Subcutaneous abdominal adipose tissue (tissue), 5 donors: ENCODE results near the gene LCAT.
"Not testable (repeated sequence)": the region's sequence is repeated elsewhere in the genome, so short reads cannot be mapped to it uniquely, and the experiment has no call there.

Experiments used
- H3K27ac ChIP-seq: one replicate; pipeline ENCODE4 v1.7.0; 2013; ENCODE audit warnings: low read depth, mild to moderate bottlenecking, inconsistent platforms, low read length, moderate library complexity
- H3K27me3 ChIP-seq, 5 donors: one replicate each; pipeline ENCODE4 v1.7.0; 2013; ENCODE audit warnings: low read length in 5 of 5, inconsistent platforms in 1 of 5; ENCODE audit not compliant: control insufficient read depth in 5 of 5, insufficient read depth in 4 of 5
- H3K36me3 ChIP-seq, 5 donors: one replicate each; pipeline ENCODE4 v1.7.0; 2013; ENCODE audit warnings: low read length in 5 of 5; ENCODE audit not compliant: control insufficient read depth in 5 of 5, insufficient read depth in 5 of 5
- H3K4me1 ChIP-seq, 5 donors: one replicate each; pipeline ENCODE4 v1.7.0; 2013; ENCODE audit warnings: low read length in 5 of 5, mild to moderate bottlenecking in 3 of 5, moderate library complexity in 1 of 5; ENCODE audit not compliant: control insufficient read depth in 5 of 5, insufficient read depth in 5 of 5
- H3K4me3 ChIP-seq, 5 donors: one replicate each; pipeline ENCODE4 v1.7.0; 2013; ENCODE audit warnings: low read length in 5 of 5, low read depth in 1 of 5
- H3K9ac ChIP-seq, 5 donors: one replicate each; pipeline ENCODE4 v1.7.0; 2013; ENCODE audit warnings: low read length in 5 of 5, mild to moderate bottlenecking in 4 of 5, moderate library complexity in 3 of 5
- H3K9me3 ChIP-seq, 5 donors: one replicate each; pipeline ENCODE4 v1.7.0; 2013; ENCODE audit warnings: low read length in 5 of 5; ENCODE audit not compliant: control insufficient read depth in 5 of 5
- donor health status: healthy.
- donor health status: healthy.
- donor health status: healthy.
- donor health status: healthy.
- donor health status: healthy.

The LCAT gene

GRCh38 chr16:67924140-67924906 is 19.6 kb downstream of the LCAT start:
- H3K36me3 ChIP-seq: peaks cover 0 to 50% (median 29%) of the 10 kb centered on the region in 5 donors
- peak overlapping the region in 2 of 5 donors; percentile 26 to 28 for H3K9ac ChIP-seq
- H3K27ac ChIP-seq: no peak overlapping the region
- H3K4me1 ChIP-seq: peaks cover 8 to 28% (median 24%) of the 10 kb centered on the region in 5 donors
- H3K4me3 ChIP-seq: no peak overlapping the region
- H3K9me3 ChIP-seq: no peaks in the 10 kb centered on the region
- no peaks in the 10 kb centered on the region for H3K27me3 ChIP-seq

GRCh38 chr16:67923414-67924116 is 20.4 kb downstream of the LCAT start:
- H3K27ac ChIP-seq: no peak overlapping the region
- no peaks in the 10 kb centered on the region for H3K27me3 ChIP-seq
- no peaks in the 10 kb centered on the region for H3K9me3 ChIP-seq
- H3K36me3 ChIP-seq: peaks cover 0 to 49% (median 28%) of the 10 kb centered on the region in 5 donors
- no peak overlapping the region for H3K9ac ChIP-seq
- no peak overlapping the region for H3K4me3 ChIP-seq
- H3K4me1 ChIP-seq: peaks cover 9 to 28% (median 24%) of the 10 kb centered on the region in 5 donors

GRCh38 chr16:67922740-67923139 is 21.2 kb downstream of the LCAT start:
- H3K4me1 ChIP-seq: peaks cover 9 to 33% (median 29%) of the 10 kb centered on the region in 5 donors
- H3K9me3 ChIP-seq: no peaks in the 10 kb centered on the region
- H3K9ac ChIP-seq: no peak overlapping the region
- H3K36me3 ChIP-seq: peaks cover 0 to 41% (median 24%) of the 10 kb centered on the region in 5 donors
- H3K27me3 ChIP-seq: no peaks in the 10 kb centered on the region
- H3K4me3 ChIP-seq: no peak overlapping the region
- no peak overlapping the region for H3K27ac ChIP-seq

GRCh38 chr16:67922221-67922620 is 21.7 kb downstream of the LCAT start:
- peaks cover 0 to 38% (median 19%) of the 10 kb centered on the region in 5 donors for H3K36me3 ChIP-seq

GRCh38 chr16:67919622-67920221 is 24.2 kb downstream of the LCAT start:
- Histone ChIP-seq H3K36me3 (peaks cover 0 to 58% (median 27%) of the 10 kb centered on the region in 5 donors), H3K27ac (no peak overlapping the region), H3K9me3 (no peaks in the 10 kb centered on the region), H3K4me1 (peaks cover 1 to 40% (median 25%) of the 10 kb centered on the region in 5 donors), H3K27me3 (no peaks in the 10 kb centered on the region), H3K4me3 (no peak overlapping the region), H3K9ac (no peak overlapping the region)

More at GRCh38 chr16:67922221-67922620, 21.7 kb downstream of the LCAT start:
- no peak overlapping the region for H3K27ac ChIP-seq
- no peak overlapping the region for H3K9ac ChIP-seq
- no peaks in the 10 kb centered on the region for H3K27me3 ChIP-seq
- H3K4me3 ChIP-seq: no peak overlapping the region
- H3K9me3 ChIP-seq: no peaks in the 10 kb centered on the region
- peaks cover 9 to 39% (median 34%) of the 10 kb centered on the region in 5 donors for H3K4me1 ChIP-seq

- peaks cover 0 to 45% (median 20%) of the 10 kb centered on the region in 5 donors for H3K36me3 ChIP-seq
- H3K4me3 ChIP-seq: no peak overlapping the region
- peak overlapping the region; percentile 18 for H3K27ac ChIP-seq
- H3K9ac ChIP-seq: peak overlapping the region in 1 of 5 donors; percentile 41
- H3K27me3 ChIP-seq: no peaks in the 10 kb centered on the region
- H3K9me3 ChIP-seq: no peaks in the 10 kb centered on the region
- H3K4me1 ChIP-seq: peaks cover 1 to 35% (median 25%) of the 10 kb centered on the region in 5 donors
These were observed 26.1 kb downstream of the LCAT start for GRCh38 chr16:67917852-67918236.

GRCh38 chr16:67917140-67917851 is 26.6 kb downstream of the LCAT start:
- Histone ChIP-seq H3K9ac (peak overlapping the region in 1 of 5 donors; percentile 41), H3K4me1 (peaks cover 1 to 35% (median 25%) of the 10 kb centered on the region in 5 donors), H3K4me3 (no peak overlapping the region), H3K27me3 (no peaks in the 10 kb centered on the region), H3K9me3 (no peaks in the 10 kb centered on the region), H3K36me3 (peaks cover 0 to 40% (median 21%) of the 10 kb centered on the region in 5 donors), H3K27ac (peak overlapping the region; percentile 18)

GRCh38 chr16:67915831-67916723 is 27.8 kb downstream of the LCAT start:
- Histone ChIP-seq H3K36me3 (peaks cover 0 to 50% (median 31%) of the 10 kb centered on the region in 5 donors), H3K27ac (no peak overlapping the region), H3K27me3 (no peaks in the 10 kb centered on the region), H3K9me3 (no peaks in the 10 kb centered on the region), H3K4me1 (peaks cover 1 to 35% (median 25%) of the 10 kb centered on the region in 5 donors), H3K9ac (no peak overlapping the region), H3K4me3 (no peak overlapping the region)

GRCh38 chr16:67915496-67915769 is 28.5 kb downstream of the LCAT start:
- H3K4me3 ChIP-seq, H3K27me3 ChIP-seq, H3K9ac ChIP-seq, H3K27ac ChIP-seq, H3K9me3 ChIP-seq: not testable (repeated sequence)
- Histone ChIP-seq H3K4me1 (peaks cover 1 to 35% (median 25%) of the 10 kb centered on the region in 5 donors), H3K36me3 (peaks cover 0 to 56% (median 34%) of the 10 kb centered on the region in 5 donors)
